ENCODE data around the gene TRIM33.
A peak's percentile ranks its signal among the peaks of the same experiment; 100 is the strongest.
"Not testable (repeated sequence)": the region's sequence is repeated elsewhere in the genome, so short reads cannot be mapped to it uniquely, and the experiment has no call there.

The TRIM33 gene

GRCh38 chr1:114510274-114511031, 550 bp downstream of the TRIM33 start:
- no peak for DNase-seq (ENCODE audit: low read depth)

GRCh38 chr1:114509596-114510273, 1.3 kb downstream of the TRIM33 start:
- DNase-seq (ENCODE audit: low read depth), result no peak

- DNase-seq (ENCODE audit: low read depth), result no peak
Measured at GRCh38 chr1:114508386-114508898, 2.6 kb downstream of the TRIM33 start.

- DNase-seq (ENCODE audit: low read depth), result no peak
Measured at GRCh38 chr1:114507513-114507912, 3.5 kb downstream of the TRIM33 start.

GRCh38 chr1:114505148-114505561, 5.8 kb downstream of the TRIM33 start:
- DNase-seq (ENCODE audit: low read depth), result no peak

GRCh38 chr1:114503916-114504422, 7.0 kb downstream of the TRIM33 start:
- DNase-seq (ENCODE audit: low read depth), result no peak

GRCh38 chr1:114502080-114502479, 8.9 kb downstream of the TRIM33 start:
- no peak for DNase-seq (ENCODE audit: low read depth)

- no peak for DNase-seq (ENCODE audit: low read depth)
Measured at GRCh38 chr1:114499478-114499877, 11.5 kb downstream of the TRIM33 start.

GRCh38 chr1:114496089-114496488, 14.9 kb downstream of the TRIM33 start:
- DNase-seq (ENCODE audit: low read depth), result no peak

- no peak for DNase-seq (ENCODE audit: low read depth)
Measured at GRCh38 chr1:114495486-114495885, 15.5 kb downstream of the TRIM33 start.

- DNase-seq (ENCODE audit: low read depth), result no peak
Measured at GRCh38 chr1:114492978-114493377, 18.0 kb downstream of the TRIM33 start.

- no peak for DNase-seq (ENCODE audit: low read depth)
Measured at GRCh38 chr1:114490274-114490693, 20.7 kb downstream of the TRIM33 start.

- no peak for DNase-seq (ENCODE audit: low read depth)
Measured at GRCh38 chr1:114488739-114489138, 22.3 kb downstream of the TRIM33 start.

GRCh38 chr1:114485286-114485685, 25.7 kb downstream of the TRIM33 start:
- no peak for DNase-seq (ENCODE audit: low read depth)

- DNase-seq (ENCODE audit: low read depth), result peak; percentile 38
Measured at GRCh38 chr1:114482585-114482984, 28.4 kb downstream of the TRIM33 start.

GRCh38 chr1:114479636-114480035, 31.4 kb downstream of the TRIM33 start:
- DNase-seq (ENCODE audit: low read depth), result not testable (repeated sequence)

GRCh38 chr1:114479134-114479533, 31.9 kb downstream of the TRIM33 start:
- no peak for DNase-seq (ENCODE audit: low read depth)

GRCh38 chr1:114473796-114474195, 37.2 kb downstream of the TRIM33 start:
- DNase-seq (ENCODE audit: low read depth), result no peak

GRCh38 chr1:114472408-114472807, 38.6 kb downstream of the TRIM33 start:
- DNase-seq (ENCODE audit: low read depth), result no peak

GRCh38 chr1:114470681-114471080, 40.3 kb downstream of the TRIM33 start:
- no peak for DNase-seq (ENCODE audit: low read depth)

GRCh38 chr1:114468710-114469468, 42.1 kb downstream of the TRIM33 start:
- DNase-seq (ENCODE audit: low read depth), result no peak

- no peak for DNase-seq (ENCODE audit: low read depth)
Measured at GRCh38 chr1:114468047-114468446, 43.0 kb downstream of the TRIM33 start.
